ENCODE results near the gene NAV1.

NAV1 gene

GRCh38 chr1:201553496-201554189 lies 14.7 kb downstream of the NAV1 start:
- Histone ChIP-seq H3K4me1 (ENCODE audit: control insufficient read depth, low read length) (no peaks in the 10 kb centered on the region; the same call in 1 of the 2 replicates), H3K79me2 (ENCODE audit: control insufficient read depth, low read length) (no peaks in the 10 kb centered on the region), H3K27ac (ENCODE audit: low read depth, low read length) (no peak overlapping the region), H3F3A (ENCODE audit: control insufficient read depth, insufficient read depth) (no peaks in the 10 kb centered on the region), H3K36me3 (ENCODE audit: control insufficient read depth, low read length) (no peaks in the 10 kb centered on the region), H3K4me2 (ENCODE audit: low read length) (no peak overlapping the region), H3K27me3 (ENCODE audit: control insufficient read depth, low read length) (peaks cover 3% of the 10 kb centered on the region; the same call in 1 of the 2 replicates), H3K9me2 (replicated peaks; ENCODE audit: control insufficient read depth, low read length) (no peaks in the 10 kb centered on the region), H3K9me3 (ENCODE audit: control insufficient read depth, insufficient read depth, low read length) (no peaks in the 10 kb centered on the region), H3K4me3 (ENCODE audit: low read length) (no peak overlapping the region), H4K20me1 (ENCODE audit: control insufficient read depth, insufficient read depth, low read depth, low read length) (0 out of 2 replicates have a peak, but pooled peaks cover 3% of the 10 kb centered on the region)
- TF ChIP-seq CTCF (IDR thresholded peaks at IDR 0.05; ENCODE audit: low read depth, low read length, poor library complexity, severe bottlenecking) (no peak), EZH2phosphoT487 (IDR thresholded peaks at IDR 0.05; ENCODE audit: borderline replicate concordance, low read length) (no peak)

GRCh38 chr1:201554190-201554600 lies 15.3 kb downstream of the NAV1 start:
- Histone ChIP-seq H3F3A (ENCODE audit: control insufficient read depth, insufficient read depth) (no peaks in the 10 kb centered on the region), H3K4me1 (ENCODE audit: control insufficient read depth, low read length) (no peaks in the 10 kb centered on the region; the same call in 1 of the 2 replicates), H3K27me3 (ENCODE audit: control insufficient read depth, low read length) (peaks cover 3% of the 10 kb centered on the region; the same call in 1 of the 2 replicates), H3K27ac (ENCODE audit: low read depth, low read length) (no peak overlapping the region), H3K4me3 (ENCODE audit: low read length) (no peak overlapping the region), H3K79me2 (ENCODE audit: control insufficient read depth, low read length) (no peaks in the 10 kb centered on the region), H3K9me3 (ENCODE audit: control insufficient read depth, insufficient read depth, low read length) (no peaks in the 10 kb centered on the region), H3K9me2 (replicated peaks; ENCODE audit: control insufficient read depth, low read length) (no peaks in the 10 kb centered on the region), H4K20me1 (ENCODE audit: control insufficient read depth, insufficient read depth, low read depth, low read length) (0 out of 2 replicates have a peak, but pooled peaks cover 3% of the 10 kb centered on the region), H3K4me2 (ENCODE audit: low read length) (no peak overlapping the region), H3K36me3 (ENCODE audit: control insufficient read depth, low read length) (no peaks in the 10 kb centered on the region)
- TF ChIP-seq CTCF (IDR thresholded peaks at IDR 0.05; ENCODE audit: low read depth, low read length, poor library complexity, severe bottlenecking) (no peak), EZH2phosphoT487 (IDR thresholded peaks at IDR 0.05; ENCODE audit: borderline replicate concordance, low read length) (no peak)

DNA sequence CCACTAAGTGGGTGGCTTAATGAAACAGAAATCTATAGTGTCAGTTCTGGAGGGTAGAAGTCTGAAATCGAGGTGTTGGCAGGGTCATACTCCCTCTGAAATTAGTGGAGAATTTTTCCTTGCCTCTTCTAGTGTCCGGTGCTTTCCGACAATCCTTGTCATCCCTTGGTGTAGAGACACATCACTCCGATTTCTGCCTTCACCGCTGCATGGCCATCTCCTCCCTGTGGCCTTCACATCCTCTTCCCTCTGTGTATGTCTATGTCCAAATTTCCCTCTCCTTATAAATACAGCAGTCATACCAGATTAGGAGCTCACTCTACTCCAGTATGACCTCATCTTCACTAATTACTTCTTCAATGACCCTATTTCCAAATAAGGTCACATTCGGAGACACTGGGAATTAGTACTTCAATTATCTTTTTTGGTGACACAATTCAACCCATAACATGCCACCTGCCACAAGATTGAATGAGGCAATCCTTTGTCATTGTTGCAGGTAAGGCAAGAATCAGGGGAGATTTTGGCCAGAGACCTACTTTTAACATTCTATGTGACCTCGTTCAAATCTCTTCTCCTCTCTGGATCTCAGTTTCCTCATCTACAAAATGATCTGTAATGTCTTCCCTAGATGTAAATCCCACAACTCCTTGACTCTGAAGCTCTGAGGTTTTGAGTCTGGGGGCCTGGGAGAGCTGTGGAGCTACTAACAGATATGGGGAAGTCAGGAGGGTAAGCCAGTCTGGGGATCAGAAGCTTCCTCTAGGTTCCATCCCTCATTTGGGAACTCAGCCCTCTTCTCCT lies 16.1 kb downstream of the NAV1 start:
- Histone ChIP-seq H4K20me1 (ENCODE audit: control insufficient read depth, insufficient read depth, low read depth, low read length) (0 out of 2 replicates have a peak, but pooled peaks cover 3% of the 10 kb centered on the region), H3K9me3 (ENCODE audit: control insufficient read depth, insufficient read depth, low read length) (no peaks in the 10 kb centered on the region), H3K27me3 (ENCODE audit: control insufficient read depth, low read length) (peaks cover 3% of the 10 kb centered on the region; the same call in 1 of the 2 replicates), H3K4me3 (ENCODE audit: low read length) (no peak overlapping the region), H3K36me3 (ENCODE audit: control insufficient read depth, low read length) (no peaks in the 10 kb centered on the region), H3K79me2 (ENCODE audit: control insufficient read depth, low read length) (no peaks in the 10 kb centered on the region), H3K4me1 (ENCODE audit: control insufficient read depth, low read length) (no peaks in the 10 kb centered on the region; the same call in 1 of the 2 replicates), H3K4me2 (ENCODE audit: low read length) (no peak overlapping the region), H3K9me2 (replicated peaks; ENCODE audit: control insufficient read depth, low read length) (no peaks in the 10 kb centered on the region), H3F3A (ENCODE audit: control insufficient read depth, insufficient read depth) (no peaks in the 10 kb centered on the region), H3K27ac (ENCODE audit: low read depth, low read length) (no peak overlapping the region)
- no peak for TF ChIP-seq EZH2phosphoT487 (IDR thresholded peaks at IDR 0.05; ENCODE audit: borderline replicate concordance, low read length)
- TF ChIP-seq CTCF (IDR thresholded peaks at IDR 0.05; ENCODE audit: low read depth, low read length, poor library complexity, severe bottlenecking): no peak
